HG02642 (cell line): Measurements from ENCODE around the gene PPP1R36.

Source experiments
- ATAC-seq: cut with Tn5 transposase; IDR thresholded peaks from one replicate; pipeline ENCODE4 v1.9.1; 2021; ENCODE audit warnings: mild to moderate bottlenecking; ENCODE audit not compliant: unreplicated experiment, poor library complexity

Gene PPP1R36, protein sequence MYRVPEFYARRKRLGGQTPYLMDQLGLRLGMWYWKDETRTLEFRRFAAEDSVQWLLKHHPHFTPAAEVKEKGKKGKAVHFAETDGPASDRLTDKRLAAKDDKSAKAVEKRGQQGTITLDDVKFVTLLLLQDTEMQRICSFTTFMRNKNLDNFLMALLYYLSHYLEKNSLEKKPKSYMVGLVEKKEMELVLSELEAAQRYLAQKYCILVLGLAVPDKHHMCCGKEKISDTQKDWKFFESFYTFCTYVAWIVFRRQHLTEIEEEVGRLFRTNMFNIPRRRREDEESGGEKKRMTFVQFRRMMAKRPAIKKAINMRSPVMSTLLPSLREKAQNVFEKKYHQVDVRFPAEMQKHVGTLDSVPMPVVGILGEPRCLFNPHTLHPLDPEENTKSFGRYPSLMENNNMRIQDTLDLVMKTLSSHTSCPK

GRCh38 chr14:64549791-64550620 is at the start of gene PPP1R36:
TSS of gene PPP1R36 (plus strand) at chr14:64549961. CDS start at chr14:64549998, 37 bp downstream.
- peak; percentile 63 for ATAC-seq

DNA sequence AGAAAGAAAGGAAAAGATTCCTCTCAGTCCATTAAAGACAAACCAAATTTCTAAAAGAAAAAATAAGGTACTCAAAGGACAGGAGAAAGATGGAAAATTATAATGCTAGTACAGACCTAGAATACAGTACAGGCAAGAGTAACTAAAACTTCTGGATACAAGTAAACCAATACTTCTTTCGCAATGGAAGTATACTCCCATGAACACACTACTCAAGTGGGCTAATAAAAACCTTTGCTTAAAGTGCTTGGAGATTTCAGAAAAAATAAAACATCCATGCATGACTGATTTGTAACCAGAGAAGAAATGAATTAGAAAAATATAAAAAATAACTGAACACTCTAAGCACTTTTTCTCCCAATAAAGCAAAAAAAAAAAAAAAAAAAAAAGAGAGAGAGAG is 49.7 kb upstream of the PPP1R36 start:
- no peak for ATAC-seq

DNA sequence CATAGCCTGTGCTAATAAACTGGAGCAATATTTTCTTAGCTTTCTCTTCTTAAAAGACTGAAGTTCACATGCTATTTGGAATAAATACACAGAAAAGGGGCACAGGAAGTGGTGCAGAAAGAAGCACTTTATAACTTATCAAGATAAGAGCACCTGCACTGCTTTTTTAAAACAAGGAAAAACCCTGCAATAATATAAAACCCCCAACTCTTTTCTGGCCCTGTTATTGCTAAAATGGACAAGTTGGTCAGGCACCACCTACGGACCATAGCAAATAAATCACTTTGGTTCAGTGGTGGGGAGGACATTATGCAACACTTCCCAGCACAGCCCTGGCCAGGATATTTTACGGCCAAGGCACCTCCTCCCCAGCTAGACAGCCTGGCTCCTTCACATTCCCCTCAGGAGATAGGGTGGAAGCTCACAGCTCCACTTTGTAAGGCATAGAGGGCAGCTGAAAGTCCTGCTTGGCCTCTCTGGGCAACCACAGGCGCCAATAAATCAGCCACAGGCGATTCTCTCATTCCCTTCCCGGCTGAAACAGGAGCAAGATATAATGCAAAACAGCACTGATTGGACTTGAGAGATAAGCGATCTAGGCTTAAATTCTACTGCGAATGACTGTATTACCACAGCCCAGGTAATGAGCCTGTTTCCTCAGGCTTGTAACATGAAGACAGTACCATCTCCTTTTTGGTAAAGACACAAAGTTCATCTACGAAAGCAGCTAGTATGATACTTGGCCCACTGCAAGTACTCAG is 48.2 kb upstream of the PPP1R36 start:
- ATAC-seq, result no peak

DNA sequence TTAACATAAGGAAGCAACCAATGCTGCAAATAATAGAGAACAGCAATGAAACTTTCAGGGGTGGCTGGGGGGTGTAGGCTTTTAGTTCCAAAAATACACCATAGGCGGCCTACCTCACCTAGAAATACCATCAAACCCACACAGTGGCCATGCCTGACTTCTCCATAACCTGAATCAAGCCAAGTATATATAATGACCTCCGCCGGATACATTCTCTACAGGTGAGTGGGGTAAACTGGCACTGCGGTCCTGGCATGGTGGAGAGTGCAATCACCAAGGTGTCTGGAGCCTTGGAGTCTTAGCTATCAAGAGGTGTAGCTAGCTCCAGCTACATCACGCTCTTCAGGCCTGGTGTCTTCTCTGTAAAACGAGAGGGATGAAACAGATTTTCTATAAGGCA is 47.3 kb upstream of the PPP1R36 start:
- no peak for ATAC-seq

- ATAC-seq, result no peak
These were observed 46.8 kb upstream of the PPP1R36 start for GRCh38 chr14:64502887-64503433.

DNA sequence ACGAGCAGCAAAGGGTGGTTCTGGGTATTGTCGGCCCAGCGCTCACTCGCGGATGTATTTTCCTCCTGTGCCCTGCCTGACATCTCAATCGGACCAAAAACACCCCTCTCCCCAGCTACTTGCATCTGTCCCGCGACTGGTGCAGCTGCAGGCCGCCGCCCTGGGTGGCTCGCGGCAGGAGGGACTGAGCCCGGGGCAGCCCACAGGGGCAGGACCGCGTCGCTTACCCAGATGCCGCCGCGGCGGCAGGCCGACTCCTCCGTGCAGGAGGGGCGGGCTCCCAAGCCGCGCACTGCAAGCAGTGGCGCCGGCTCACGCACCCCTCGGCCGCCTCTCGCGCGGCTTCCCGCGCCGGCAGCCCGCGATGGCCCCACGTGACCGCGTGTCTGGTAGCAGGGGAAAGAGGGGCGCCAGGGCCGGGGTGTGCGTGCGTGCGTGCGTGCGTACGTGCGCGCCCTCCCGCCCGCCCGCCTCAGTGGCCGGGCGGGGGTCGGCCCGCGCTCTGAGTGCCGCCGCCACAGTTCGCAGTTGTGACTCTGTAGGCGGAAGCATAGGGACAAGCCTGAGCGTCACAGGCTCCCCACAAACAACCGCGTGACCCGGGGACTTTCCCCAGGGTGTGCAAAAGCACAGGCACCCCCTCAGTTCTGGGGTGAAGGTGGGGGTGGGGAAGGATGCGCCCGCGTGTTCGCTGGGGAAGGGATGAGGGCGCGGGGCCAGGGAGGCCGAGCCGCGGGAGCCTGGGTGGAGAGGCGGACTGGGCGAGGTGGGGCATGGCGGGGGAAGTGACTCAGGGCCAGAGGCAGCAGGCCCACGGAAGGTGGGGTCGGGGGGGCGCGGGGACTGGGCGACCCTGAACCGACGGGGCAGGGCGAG is 46.1 kb upstream of the PPP1R36 start, which contains the start of gene ZBTB25:
ZBTB25 (minus strand) TSS at position 405 of the 876 bp plus-strand sequence. CDS start 13,305 bp downstream, outside the sequence.
- ATAC-seq, result peak; percentile 68

GRCh38 chr14:64504310-64504896 is 45.4 kb upstream of the PPP1R36 start, which contains the start of gene ZBTB1:
TSS of gene ZBTB1 (plus strand) at chr14:64504770. CDS start at chr14:64521505, 16,735 bp downstream.
- peak; percentile 33 for ATAC-seq

GRCh38 chr14:64504897-64505794 is 44.6 kb upstream of the PPP1R36 start:
- peak; percentile 29 for ATAC-seq

GRCh38 chr14:64506721-64507120 is 43.0 kb upstream of the PPP1R36 start:
- ATAC-seq, result no peak

DNA sequence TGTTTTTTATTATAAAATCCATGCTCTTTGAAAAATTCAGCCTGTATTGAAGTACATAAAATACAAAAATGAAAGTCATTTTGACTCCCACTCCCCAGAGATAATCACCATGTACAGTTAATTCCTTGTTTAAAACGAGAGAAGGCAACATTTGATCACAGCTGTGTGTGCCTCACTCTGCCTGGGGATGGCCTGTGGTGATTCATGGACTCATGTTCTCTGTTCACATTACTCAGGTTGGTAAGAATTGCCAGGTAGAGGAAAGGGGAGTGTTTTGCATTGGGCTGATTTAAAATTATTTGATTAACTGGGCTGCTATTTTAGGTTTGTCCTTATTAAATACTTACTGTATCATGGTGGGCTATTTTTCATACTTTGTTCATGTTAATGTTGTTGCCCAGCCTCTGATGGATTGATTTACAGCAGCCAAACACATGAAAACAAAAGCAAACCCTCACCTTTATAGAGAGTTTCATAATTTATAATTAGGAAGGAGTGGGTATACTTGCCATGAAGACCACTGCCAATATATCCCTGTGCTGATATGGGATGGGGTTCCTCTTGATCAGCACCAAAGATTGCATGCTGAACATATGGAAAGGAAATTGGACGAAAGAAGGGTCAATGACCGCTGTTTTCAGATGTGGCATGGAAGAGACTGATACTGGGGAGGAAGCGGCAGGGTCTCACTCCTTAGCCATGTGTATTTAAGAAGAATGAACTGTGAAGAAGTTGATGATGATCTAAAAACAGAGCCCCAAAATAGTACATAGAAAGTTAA is 42.2 kb upstream of the PPP1R36 start:
- ATAC-seq, result no peak

DNA sequence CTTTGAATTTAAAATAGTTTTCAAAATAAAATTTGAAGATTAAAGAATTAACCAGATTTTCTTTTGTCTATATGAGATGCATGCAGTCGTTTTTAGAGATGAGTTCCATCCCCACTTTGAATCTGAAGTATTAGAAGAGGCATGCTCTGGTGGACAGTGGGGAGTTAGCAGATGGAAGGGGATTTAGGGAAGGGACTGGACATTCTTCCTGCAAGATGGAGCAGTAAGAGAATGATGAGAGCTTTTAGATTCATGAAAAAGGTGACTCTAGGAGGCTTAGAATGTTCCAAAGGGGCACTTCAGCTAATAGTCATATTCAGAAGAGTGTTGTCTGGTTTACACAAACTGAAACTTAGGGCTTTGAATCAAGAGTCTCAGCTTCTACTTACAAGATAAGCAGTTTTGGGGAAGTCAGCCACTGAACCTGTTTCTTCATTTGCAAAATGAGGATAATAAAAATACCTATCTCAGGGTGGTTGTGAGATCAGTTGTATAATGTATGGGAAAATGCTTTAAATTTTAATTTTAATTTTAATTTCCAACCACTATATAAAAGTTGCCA is 41.5 kb upstream of the PPP1R36 start:
- no peak for ATAC-seq

- no peak for ATAC-seq
These were observed 40.7 kb upstream of the PPP1R36 start for GRCh38 chr14:64509036-64509435.

DNA sequence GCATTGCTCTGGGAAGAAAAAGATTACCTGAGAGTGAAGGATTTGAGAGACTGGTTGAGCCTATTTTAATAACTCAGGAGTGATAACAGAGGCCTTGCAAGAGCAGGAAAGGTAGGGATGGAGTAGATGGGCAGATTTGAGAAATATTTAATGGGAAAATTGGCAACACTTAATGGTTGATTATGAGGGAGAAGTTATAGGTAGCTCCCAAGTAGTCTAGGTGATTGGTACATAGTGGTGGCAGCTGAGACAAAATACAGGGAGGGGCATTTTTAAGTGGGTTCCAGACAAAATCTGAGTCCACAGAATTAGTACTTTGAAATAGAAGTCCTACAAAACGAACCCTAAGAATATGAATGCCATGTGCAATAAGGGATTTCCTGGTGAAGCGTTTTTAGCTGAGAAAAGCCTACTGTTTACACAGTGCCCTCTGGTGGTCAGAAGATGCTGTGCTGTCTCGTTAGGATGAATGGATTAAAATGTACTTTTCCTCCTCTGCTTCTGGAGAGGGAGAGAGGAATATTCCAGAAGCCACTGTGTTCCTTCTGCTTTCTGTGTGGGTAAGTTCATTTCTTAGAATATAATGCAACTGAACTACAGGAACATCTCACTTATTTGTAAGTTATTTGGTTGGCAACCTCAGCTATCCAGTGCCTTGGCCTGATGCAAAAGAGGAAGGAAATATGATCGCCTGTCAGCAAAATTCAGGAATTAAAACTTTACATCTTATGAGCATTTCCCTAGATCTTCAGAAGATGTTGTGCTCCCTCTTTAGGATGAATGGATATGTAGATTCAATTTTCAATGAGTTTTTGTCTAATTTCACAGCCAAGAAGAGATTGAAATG is 38.7 kb upstream of the PPP1R36 start:
- no peak for ATAC-seq

GRCh38 chr14:64513271-64513670 is 36.5 kb upstream of the PPP1R36 start:
- ATAC-seq, result no peak

DNA sequence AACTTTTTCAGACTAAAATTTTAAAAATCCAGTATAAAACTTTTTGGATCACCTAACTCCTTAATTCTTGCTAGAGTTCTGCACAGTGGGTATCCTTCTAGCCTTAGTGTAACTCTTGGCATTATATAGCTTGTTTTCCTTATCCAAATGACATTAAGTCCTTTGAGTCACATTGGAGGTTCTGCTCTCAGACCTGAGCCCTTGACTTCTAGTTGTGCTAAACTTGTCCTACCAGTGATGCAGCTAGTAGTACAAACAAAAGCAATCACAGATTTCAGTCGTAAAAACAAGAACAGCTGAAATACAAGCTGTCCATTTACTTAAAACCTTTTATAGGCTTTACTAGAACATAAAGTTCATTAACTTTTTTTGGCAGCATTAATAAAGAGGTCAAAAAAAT is 34.7 kb upstream of the PPP1R36 start:
- ATAC-seq, result no peak

DNA sequence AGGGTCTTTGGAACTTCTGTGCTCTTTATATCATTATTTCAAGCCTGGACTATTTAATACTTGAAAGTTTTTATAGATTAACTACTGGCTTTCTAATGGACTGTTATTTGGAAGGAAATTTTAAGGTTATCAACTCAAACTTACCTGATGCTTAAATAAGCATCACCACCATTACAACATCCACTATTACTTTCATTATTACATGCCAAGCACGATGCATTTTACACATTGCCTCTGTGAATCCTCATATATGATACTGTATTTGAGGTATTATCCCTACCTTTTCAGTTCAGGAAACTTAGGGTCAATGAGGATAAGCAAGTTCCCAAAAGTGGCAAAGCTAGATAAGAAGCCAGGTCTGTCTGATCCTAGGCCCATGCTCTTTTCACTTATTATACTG is 32.8 kb upstream of the PPP1R36 start:
- ATAC-seq, result no peak
